ENCODE measurements around the gene MANSC1.

DNA sequence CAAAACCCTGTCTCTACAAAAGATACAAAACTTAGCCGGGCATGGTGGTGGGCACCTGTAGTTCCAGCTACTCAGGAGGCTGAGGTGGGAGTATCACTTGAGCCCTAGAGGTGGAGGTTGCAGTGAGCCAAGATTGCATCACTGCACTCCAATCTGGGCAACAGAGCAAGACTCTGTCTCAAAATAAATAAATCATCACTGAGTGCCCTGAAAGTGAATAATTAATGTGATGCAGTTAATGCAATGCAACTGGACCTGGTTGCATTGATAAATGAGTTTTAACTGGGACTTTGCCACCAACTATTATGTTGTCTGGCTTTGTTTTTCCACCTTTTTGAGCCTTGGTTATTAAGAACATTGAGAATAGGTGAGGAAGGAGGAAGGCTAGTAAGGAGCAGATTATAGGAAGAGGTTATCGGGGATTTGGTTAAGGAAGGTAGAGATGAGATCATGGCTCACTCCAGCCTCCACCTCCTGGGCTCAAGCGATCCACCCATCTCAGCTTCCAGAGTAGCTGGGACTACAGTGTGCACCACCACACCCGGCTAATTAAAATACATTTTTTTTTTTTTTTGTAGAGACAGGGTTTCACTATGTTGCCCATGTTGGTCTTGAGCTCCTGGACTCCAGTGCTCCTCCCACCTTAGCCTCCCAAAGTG lies 14.9 kb upstream of the MANSC1 start:
- TF ChIP-seq, protein P1, sequence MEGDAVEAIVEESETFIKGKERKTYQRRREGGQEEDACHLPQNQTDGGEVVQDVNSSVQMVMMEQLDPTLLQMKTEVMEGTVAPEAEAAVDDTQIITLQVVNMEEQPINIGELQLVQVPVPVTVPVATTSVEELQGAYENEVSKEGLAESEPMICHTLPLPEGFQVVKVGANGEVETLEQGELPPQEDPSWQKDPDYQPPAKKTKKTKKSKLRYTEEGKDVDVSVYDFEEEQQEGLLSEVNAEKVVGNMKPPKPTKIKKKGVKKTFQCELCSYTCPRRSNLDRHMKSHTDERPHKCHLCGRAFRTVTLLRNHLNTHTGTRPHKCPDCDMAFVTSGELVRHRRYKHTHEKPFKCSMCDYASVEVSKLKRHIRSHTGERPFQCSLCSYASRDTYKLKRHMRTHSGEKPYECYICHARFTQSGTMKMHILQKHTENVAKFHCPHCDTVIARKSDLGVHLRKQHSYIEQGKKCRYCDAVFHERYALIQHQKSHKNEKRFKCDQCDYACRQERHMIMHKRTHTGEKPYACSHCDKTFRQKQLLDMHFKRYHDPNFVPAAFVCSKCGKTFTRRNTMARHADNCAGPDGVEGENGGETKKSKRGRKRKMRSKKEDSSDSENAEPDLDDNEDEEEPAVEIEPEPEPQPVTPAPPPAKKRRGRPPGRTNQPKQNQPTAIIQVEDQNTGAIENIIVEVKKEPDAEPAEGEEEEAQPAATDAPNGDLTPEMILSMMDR (IDR thresholded peaks at IDR 0.05): no peak
- TF ChIP-seq POLR2A (IDR thresholded peaks at IDR 0.05): no peak

Measured in uterus (tissue), 2 donors.